ENCODE results near the gene KCNA1. TPM values are rescaled to one million over a fixed set of nuclear protein-coding genes. Genes with fewer than 3 reads are reported as not detected.

KCNA1 gene
- total RNA-seq, 1 experiment from 2014 or later, result not detected

DNA sequence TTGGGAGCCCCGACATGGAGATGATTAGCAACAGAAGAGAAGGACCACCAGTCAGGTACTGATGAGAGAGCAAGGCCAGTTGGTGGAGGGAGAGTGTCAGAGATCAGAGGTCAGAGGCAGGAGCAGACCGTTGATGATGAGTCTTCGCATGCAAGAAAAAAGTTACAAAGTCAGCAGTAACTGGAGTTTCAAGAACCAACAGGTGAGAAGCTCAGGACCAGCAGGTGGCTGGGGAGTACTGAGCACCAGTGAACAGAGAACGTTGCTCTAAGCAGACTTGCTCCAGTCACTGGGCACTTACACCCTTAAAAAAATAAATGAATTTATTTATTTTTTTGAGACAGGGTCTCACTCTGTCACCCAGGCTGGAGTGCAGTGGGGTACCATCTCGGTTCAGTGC is 44.5 kb upstream of the KCNA1 start:
- Histone ChIP-seq H3K27me3 (ENCODE audit: control insufficient read depth, insufficient read depth, low read length) (no peaks in the 10 kb centered on the region; the same call in 1 of the 2 replicates), H3K4me3 (ENCODE audit: low read depth in 2 of 2, low read length in 2 of 2) (no peak overlapping the region), H3K27ac (ENCODE audit: low read length) (no peak overlapping the region), H3K4me1 (ENCODE audit: control insufficient read depth, insufficient read depth, low read length) (no peaks in the 10 kb centered on the region), H3K9me3 (ENCODE audit: control insufficient read depth, insufficient read depth, low read depth, low read length) (no peaks in the 10 kb centered on the region), H3K36me3 (ENCODE audit: control insufficient read depth, insufficient read depth, low read length) (no peaks in the 10 kb centered on the region)
- in situ Hi-C loops (cut with HindIII; ENCODE audit: low pct_unique_long_range_greater_than_20kb, low sequenced_read_pairs), result no loop called here
- ChIA-PET CTCF (no interaction called here), POLR2A (no interaction called here)
- intact Hi-C loops (cut with micrococcal nuclease; ENCODE audit: unreplicated experiment), result no loop called here
- ATAC-seq, result no peak
- DNase-seq (ENCODE audit: low read depth, low spot score), result no peak
- no TSS peak for BruUV-seq (replicated peaks)
- no peak for TF ChIP-seq CTCF (IDR thresholded peaks at IDR 0.05)
- TF ChIP-seq SIN3A (IDR thresholded peaks at IDR 0.05; ENCODE audit: borderline replicate concordance, insufficient read depth, low read depth, low read length), result no peak
- no peak for TF ChIP-seq TCF7L2 (IDR thresholded peaks at IDR 0.05; ENCODE audit: low read depth, low read length)
- TF ChIP-seq, protein P1, sequence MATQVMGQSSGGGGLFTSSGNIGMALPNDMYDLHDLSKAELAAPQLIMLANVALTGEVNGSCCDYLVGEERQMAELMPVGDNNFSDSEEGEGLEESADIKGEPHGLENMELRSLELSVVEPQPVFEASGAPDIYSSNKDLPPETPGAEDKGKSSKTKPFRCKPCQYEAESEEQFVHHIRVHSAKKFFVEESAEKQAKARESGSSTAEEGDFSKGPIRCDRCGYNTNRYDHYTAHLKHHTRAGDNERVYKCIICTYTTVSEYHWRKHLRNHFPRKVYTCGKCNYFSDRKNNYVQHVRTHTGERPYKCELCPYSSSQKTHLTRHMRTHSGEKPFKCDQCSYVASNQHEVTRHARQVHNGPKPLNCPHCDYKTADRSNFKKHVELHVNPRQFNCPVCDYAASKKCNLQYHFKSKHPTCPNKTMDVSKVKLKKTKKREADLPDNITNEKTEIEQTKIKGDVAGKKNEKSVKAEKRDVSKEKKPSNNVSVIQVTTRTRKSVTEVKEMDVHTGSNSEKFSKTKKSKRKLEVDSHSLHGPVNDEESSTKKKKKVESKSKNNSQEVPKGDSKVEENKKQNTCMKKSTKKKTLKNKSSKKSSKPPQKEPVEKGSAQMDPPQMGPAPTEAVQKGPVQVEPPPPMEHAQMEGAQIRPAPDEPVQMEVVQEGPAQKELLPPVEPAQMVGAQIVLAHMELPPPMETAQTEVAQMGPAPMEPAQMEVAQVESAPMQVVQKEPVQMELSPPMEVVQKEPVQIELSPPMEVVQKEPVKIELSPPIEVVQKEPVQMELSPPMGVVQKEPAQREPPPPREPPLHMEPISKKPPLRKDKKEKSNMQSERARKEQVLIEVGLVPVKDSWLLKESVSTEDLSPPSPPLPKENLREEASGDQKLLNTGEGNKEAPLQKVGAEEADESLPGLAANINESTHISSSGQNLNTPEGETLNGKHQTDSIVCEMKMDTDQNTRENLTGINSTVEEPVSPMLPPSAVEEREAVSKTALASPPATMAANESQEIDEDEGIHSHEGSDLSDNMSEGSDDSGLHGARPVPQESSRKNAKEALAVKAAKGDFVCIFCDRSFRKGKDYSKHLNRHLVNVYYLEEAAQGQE (IDR thresholded peaks at IDR 0.05; ENCODE audit: insufficient read depth in 1 of 2, low read depth in 2 of 2, low read length in 1 of 2), result no peak
- no peak for TF ChIP-seq POLR2AphosphoS5 (IDR thresholded peaks at IDR 0.05; ENCODE audit: low read depth, low read length)

GRCh38 chr12:4866299-4866698 is 43.4 kb upstream of the KCNA1 start:
- POLR2A ChIA-PET, result interaction anchor here (0.5 kb wide), 1 partner anchor 66 kb away, joined by 6 read pairs; no protein-coding TSS in a partner anchor
- no peaks in the 10 kb centered on the region for H3K4me1 ChIP-seq (ENCODE audit: control insufficient read depth, insufficient read depth, low read length)
- no peaks in the 10 kb centered on the region for H3K36me3 ChIP-seq (ENCODE audit: control insufficient read depth, insufficient read depth, low read length)
- CTCF ChIA-PET, result no interaction called here
- no TSS peak for BruUV-seq (replicated peaks)
- intact Hi-C loops (cut with micrococcal nuclease; ENCODE audit: unreplicated experiment), result no loop called here
- TF ChIP-seq POLR2AphosphoS5 (IDR thresholded peaks at IDR 0.05; ENCODE audit: low read depth, low read length) (no peak), CTCF (IDR thresholded peaks at IDR 0.05) (no peak), TCF7L2 (IDR thresholded peaks at IDR 0.05; ENCODE audit: low read depth, low read length) (no peak), SIN3A (IDR thresholded peaks at IDR 0.05; ENCODE audit: borderline replicate concordance, insufficient read depth, low read depth, low read length) (no peak)
- TF ChIP-seq, protein P1 (IDR thresholded peaks at IDR 0.05; ENCODE audit: insufficient read depth in 1 of 2, low read depth in 2 of 2, low read length in 1 of 2), result no peak
- no peaks in the 10 kb centered on the region; the same call in 1 of the 2 replicates for H3K27me3 ChIP-seq (ENCODE audit: control insufficient read depth, insufficient read depth, low read length)
- no peaks in the 10 kb centered on the region for H3K9me3 ChIP-seq (ENCODE audit: control insufficient read depth, insufficient read depth, low read depth, low read length)
- DNase-seq (ENCODE audit: low read depth, low spot score) (no peak), ATAC-seq (no peak)
- H3K4me3 ChIP-seq (ENCODE audit: low read depth in 2 of 2, low read length in 2 of 2), result no peak overlapping the region
- no peak overlapping the region for H3K27ac ChIP-seq (ENCODE audit: low read length)
- in situ Hi-C loops (cut with HindIII; ENCODE audit: low pct_unique_long_range_greater_than_20kb, low sequenced_read_pairs), result no loop called here

All from Panc1 (cell line).